Measurements from ENCODE around the gene BFSP2. TPM values are rescaled to one million over a fixed set of nuclear protein-coding genes. Genes with fewer than 3 reads are reported as not detected.
A peak's percentile ranks its signal among the peaks of the same experiment; 100 is the strongest.

BFSP2 gene
- total and polyA plus RNA-seq, 2 donors (not counting 1 experiment from before 2014, with no cell fraction given) = 0.60 to 1.6 TPM

DNA sequence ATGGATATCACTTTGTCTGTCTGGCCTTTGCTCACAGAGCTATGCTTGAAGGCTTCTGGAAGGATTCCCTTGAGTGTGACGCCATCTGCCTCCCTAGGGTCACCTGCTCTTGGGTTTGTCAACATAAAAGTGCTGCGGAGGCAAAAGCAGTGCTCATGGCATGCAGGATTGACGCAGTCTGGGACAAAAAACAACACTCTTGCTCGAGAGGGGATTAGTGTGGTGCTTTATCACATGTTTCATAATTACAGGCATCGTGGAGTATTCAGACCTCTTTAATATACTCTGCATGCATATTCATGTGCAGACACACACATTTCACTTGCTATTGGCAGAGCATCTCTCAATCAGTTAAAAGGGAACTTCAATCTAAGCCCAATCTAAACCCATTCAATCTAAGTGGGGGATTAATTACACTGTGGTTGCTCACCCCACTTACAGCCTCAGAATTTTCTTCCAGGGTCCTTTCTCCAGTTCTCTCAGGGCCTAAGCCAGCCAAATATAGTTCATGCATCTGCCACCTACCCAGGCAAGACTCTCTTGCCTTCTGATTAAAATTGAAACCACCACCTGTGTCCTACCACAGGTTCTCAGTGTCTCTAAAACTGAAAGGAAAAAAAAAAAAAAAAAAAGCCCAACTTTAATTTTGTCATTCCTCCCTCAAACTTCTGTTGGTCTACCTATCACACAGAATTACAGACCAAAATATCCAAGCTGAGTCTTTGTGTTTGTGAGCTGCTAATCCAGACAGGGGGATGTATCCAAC is 75.6 kb downstream of the BFSP2 start:
- Histone ChIP-seq H3K9me3 (ENCODE audit: control extremely low read depth in 1 of 3, control insufficient read depth in 2 of 3, insufficient read depth in 1 of 3, low read length in 2 of 3) (no peaks in the 10 kb centered on the region), H3K36me3 (replicated peaks in 1 of 2; ENCODE audit: control extremely low read depth in 1 of 2, control insufficient read depth in 1 of 2, extremely low read depth in 1 of 2, insufficient read depth in 2 of 2, low read length in 1 of 2) (no peaks in the 10 kb centered on the region), H3K79me2 (ENCODE audit: control insufficient read depth, insufficient read depth, low read length) (no peaks in the 10 kb centered on the region), H3K4me3 (ENCODE audit: control extremely low read depth in 1 of 5, extremely low read depth in 1 of 5, insufficient read depth in 1 of 5, low read depth in 2 of 5, low read length in 4 of 5) (peak overlapping the region in 1 of 5 experiments; percentile 25), H3K27ac (ENCODE audit: low read length in 2 of 2) (peak overlapping the region; percentile 75 to 82), H3K4me1 (ENCODE audit: control insufficient read depth in 2 of 2, insufficient read depth in 2 of 2, low read length in 2 of 2) (peaks cover 59 to 74% of the 10 kb centered on the region in 2 donors), H2AFZ (ENCODE audit: insufficient read depth, low read depth, low read length, poor library complexity, severe bottlenecking) (no peak overlapping the region), H3K27me3 (replicated peaks in 1 of 4; ENCODE audit: control extremely low read depth in 1 of 4, control insufficient read depth in 3 of 4, insufficient read depth in 4 of 4, low read length in 3 of 4) (no peaks in the 10 kb centered on the region), H3K4me2 (replicated peaks; ENCODE audit: low read depth, low read length, poor library complexity, severe bottlenecking) (peak overlapping the region; percentile 57), H3K9ac (ENCODE audit: low read length) (peak overlapping the region; percentile 5), H4K20me1 (ENCODE audit: control insufficient read depth, insufficient read depth, low read length, poor library complexity, severe bottlenecking) (no peaks in the 10 kb centered on the region)
- Mint-ChIP-seq H3K27ac (peak overlapping the region; percentile 87), H3K4me3 (peak overlapping the region; percentile 81), H3K4me1 (peaks cover 72% of the 10 kb centered on the region), H3K27me3 (no peaks in the 10 kb centered on the region), H3K9me3 (ENCODE audit: insufficient read depth) (no peaks in the 10 kb centered on the region)
- no peak for TF ChIP-seq EZH2 (IDR thresholded peaks at IDR 0.05; ENCODE audit: borderline replicate concordance, insufficient read depth, low read depth, low read length, poor library complexity, severe bottlenecking)
- TF ChIP-seq, protein P1, sequence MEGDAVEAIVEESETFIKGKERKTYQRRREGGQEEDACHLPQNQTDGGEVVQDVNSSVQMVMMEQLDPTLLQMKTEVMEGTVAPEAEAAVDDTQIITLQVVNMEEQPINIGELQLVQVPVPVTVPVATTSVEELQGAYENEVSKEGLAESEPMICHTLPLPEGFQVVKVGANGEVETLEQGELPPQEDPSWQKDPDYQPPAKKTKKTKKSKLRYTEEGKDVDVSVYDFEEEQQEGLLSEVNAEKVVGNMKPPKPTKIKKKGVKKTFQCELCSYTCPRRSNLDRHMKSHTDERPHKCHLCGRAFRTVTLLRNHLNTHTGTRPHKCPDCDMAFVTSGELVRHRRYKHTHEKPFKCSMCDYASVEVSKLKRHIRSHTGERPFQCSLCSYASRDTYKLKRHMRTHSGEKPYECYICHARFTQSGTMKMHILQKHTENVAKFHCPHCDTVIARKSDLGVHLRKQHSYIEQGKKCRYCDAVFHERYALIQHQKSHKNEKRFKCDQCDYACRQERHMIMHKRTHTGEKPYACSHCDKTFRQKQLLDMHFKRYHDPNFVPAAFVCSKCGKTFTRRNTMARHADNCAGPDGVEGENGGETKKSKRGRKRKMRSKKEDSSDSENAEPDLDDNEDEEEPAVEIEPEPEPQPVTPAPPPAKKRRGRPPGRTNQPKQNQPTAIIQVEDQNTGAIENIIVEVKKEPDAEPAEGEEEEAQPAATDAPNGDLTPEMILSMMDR (IDR thresholded peaks at IDR 0.05) = no peak
- peak; percentile 81 for DNase-seq
- intact Hi-C loops (cut with micrococcal nuclease) = loop anchor here (1.0 to 5.0 kb wide), 5 partner anchors 8 to 147 kb away; partner anchors contain the start of gene CDV3
- ChIA-PET POLR2A (interaction anchor here (0.6 to 3.1 kb wide), 6 partner anchors 15 to 99 kb away, joined by 3 to 14 read pairs (median 8); partner anchors contain the start of gene CDV3), CTCF (interaction anchor here (0.5 to 5.3 kb wide), 9 partner anchors 10 to 98 kb away, joined by 3 to 39 read pairs (median 5); partner anchors contain the start of gene CDV3)
- WGBS (ENCODE audit: insufficient coverage) = 0% methylated on average over 2 of the region's 5 CpGs
- ATAC-seq (ENCODE audit: low read depth) = peak; percentile 73

DNA sequence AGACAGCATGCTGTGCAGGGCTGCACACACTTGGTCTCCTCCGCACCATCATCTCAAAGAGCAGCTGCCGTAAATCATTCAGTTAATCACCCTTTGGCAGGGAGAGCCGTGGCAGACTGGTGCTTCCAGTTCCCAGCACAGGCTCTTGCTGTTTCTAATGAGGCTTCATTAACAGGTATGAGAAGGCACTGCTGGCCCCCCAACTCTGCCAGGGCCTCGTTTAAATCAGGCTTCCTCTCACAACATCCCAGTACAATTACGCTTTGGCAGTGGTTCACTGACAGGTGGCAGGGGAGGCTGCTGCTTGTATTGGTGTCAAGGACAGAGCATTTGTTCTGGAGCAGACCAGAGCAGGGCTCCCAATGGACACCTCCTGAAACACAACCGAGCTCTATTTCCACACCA is 77.1 kb downstream of the BFSP2 start:
- ChIA-PET CTCF (interaction anchor here (1.2 to 5.3 kb wide), 3 partner anchors 12 to 28 kb away, joined by 3 to 39 read pairs (median 7); no protein-coding TSS in a partner anchor), POLR2A (interaction anchor here (1.1 kb wide), 1 partner anchor 98 kb away, joined by 3 read pairs; no protein-coding TSS in a partner anchor)
- Histone ChIP-seq H3K27ac (ENCODE audit: low read length in 2 of 2) (peak overlapping the region; percentile 2 to 53), H3K27me3 (replicated peaks in 1 of 4; ENCODE audit: control extremely low read depth in 1 of 4, control insufficient read depth in 3 of 4, insufficient read depth in 4 of 4, low read length in 3 of 4) (no peaks in the 10 kb centered on the region), H3K9me3 (ENCODE audit: control extremely low read depth in 1 of 3, control insufficient read depth in 2 of 3, insufficient read depth in 1 of 3, low read length in 2 of 3) (no peaks in the 10 kb centered on the region), H3K36me3 (replicated peaks in 1 of 2; ENCODE audit: control extremely low read depth in 1 of 2, control insufficient read depth in 1 of 2, extremely low read depth in 1 of 2, insufficient read depth in 2 of 2, low read length in 1 of 2) (no peaks in the 10 kb centered on the region), H4K20me1 (ENCODE audit: control insufficient read depth, insufficient read depth, low read length, poor library complexity, severe bottlenecking) (no peaks in the 10 kb centered on the region), H3K4me3 (ENCODE audit: control extremely low read depth in 1 of 5, extremely low read depth in 1 of 5, insufficient read depth in 1 of 5, low read depth in 2 of 5, low read length in 4 of 5) (no peak overlapping the region), H2AFZ (ENCODE audit: insufficient read depth, low read depth, low read length, poor library complexity, severe bottlenecking) (peak overlapping the region; percentile 45), H3K4me2 (replicated peaks; ENCODE audit: low read depth, low read length, poor library complexity, severe bottlenecking) (peak overlapping the region; percentile 57), H3K79me2 (ENCODE audit: control insufficient read depth, insufficient read depth, low read length) (no peaks in the 10 kb centered on the region), H3K9ac (ENCODE audit: low read length) (no peak overlapping the region), H3K4me1 (ENCODE audit: control insufficient read depth in 2 of 2, insufficient read depth in 2 of 2, low read length in 2 of 2) (peaks cover 61 to 76% of the 10 kb centered on the region in 2 donors)
- Mint-ChIP-seq H3K4me3 (peak overlapping the region; percentile 24), H3K27me3 (no peaks in the 10 kb centered on the region), H3K4me1 (peaks cover 74% of the 10 kb centered on the region), H3K9me3 (ENCODE audit: insufficient read depth) (no peaks in the 10 kb centered on the region), H3K27ac (peak overlapping the region; percentile 87)
- intact Hi-C loops (cut with micrococcal nuclease) = loop anchor here (5.0 kb wide), 1 partner anchor 145 kb away; no protein-coding TSS in a partner anchor
- ATAC-seq (ENCODE audit: low read depth) (no peak), DNase-seq (peak; percentile 37)
- WGBS (ENCODE audit: insufficient coverage) = 92% methylated on average over 5 of the region's 6 CpGs
- TF ChIP-seq, protein P1 (IDR thresholded peaks at IDR 0.05) = no peak
- TF ChIP-seq EZH2 (IDR thresholded peaks at IDR 0.05; ENCODE audit: borderline replicate concordance, insufficient read depth, low read depth, low read length, poor library complexity, severe bottlenecking) = no peak
